ENCODE data around the gene SP140L. TPM values are rescaled to one million over a fixed set of nuclear protein-coding genes. Genes with fewer than 3 reads are reported as not detected.
"Not testable (repeated sequence)": the region's sequence is repeated elsewhere in the genome, so short reads cannot be mapped to it uniquely, and the experiment has no call there.

SP140L gene
- total RNA-seq, 2 donors from 2014 or later, result 6.7 to 9.9 TPM

DNA sequence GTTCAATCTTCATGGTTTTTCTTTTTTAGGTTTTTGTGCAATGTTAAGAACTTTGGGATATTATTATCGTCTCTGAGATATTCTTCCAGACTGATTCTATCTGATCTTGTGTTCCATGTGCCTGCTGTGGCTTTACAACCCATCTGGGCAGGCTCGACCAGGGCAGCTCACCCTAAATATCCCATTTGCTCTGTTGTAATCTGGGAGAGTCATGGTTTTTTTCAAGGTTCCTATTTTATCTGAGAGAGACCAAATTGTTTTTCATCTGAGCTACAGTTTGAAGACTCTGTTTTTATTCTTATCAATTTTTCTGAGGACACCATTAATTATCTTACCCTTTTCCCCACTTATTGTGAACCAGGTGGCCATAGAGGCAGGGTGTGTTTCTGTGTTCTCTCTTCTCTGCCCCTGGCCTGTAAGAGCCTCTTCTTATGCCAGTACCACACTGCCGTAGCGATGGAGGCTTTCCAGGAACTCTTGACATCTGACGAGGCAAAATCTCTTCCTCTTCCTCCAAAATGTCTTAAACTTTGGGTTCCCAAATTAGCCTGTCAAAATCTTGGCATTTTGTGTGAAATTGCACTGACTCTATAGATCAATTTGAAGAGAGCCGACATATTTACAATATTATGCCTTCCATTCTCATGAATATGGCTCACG, 3.1 kb downstream of the SP140L start:
- DNase-seq (no peak), ATAC-seq (no peak)
- Histone ChIP-seq H3K36me3 (replicated peaks in 1 of 2; ENCODE audit: insufficient read depth in 1 of 2, low read depth in 2 of 2) (peaks cover 0 to 2% of the 10 kb centered on the region in 2 donors), H3K4me3 (no peak overlapping the region), H3K9me3 (no peaks in the 10 kb centered on the region), H3K27ac (no peak overlapping the region), H3K27me3 (no peaks in the 10 kb centered on the region), H3K4me1 (peaks cover 15% of the 10 kb centered on the region)
- intact Hi-C loops (cut with DNase I), result no loop called here
- TF ChIP-seq POLR2A (IDR thresholded peaks at IDR 0.05), result no peak
- TF ChIP-seq, protein P1, sequence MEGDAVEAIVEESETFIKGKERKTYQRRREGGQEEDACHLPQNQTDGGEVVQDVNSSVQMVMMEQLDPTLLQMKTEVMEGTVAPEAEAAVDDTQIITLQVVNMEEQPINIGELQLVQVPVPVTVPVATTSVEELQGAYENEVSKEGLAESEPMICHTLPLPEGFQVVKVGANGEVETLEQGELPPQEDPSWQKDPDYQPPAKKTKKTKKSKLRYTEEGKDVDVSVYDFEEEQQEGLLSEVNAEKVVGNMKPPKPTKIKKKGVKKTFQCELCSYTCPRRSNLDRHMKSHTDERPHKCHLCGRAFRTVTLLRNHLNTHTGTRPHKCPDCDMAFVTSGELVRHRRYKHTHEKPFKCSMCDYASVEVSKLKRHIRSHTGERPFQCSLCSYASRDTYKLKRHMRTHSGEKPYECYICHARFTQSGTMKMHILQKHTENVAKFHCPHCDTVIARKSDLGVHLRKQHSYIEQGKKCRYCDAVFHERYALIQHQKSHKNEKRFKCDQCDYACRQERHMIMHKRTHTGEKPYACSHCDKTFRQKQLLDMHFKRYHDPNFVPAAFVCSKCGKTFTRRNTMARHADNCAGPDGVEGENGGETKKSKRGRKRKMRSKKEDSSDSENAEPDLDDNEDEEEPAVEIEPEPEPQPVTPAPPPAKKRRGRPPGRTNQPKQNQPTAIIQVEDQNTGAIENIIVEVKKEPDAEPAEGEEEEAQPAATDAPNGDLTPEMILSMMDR (IDR thresholded peaks at IDR 0.05), result no peak
- 81 to 88% methylated on average over 7 of the region's 7 CpGs for WGBS, 2 donors

DNA sequence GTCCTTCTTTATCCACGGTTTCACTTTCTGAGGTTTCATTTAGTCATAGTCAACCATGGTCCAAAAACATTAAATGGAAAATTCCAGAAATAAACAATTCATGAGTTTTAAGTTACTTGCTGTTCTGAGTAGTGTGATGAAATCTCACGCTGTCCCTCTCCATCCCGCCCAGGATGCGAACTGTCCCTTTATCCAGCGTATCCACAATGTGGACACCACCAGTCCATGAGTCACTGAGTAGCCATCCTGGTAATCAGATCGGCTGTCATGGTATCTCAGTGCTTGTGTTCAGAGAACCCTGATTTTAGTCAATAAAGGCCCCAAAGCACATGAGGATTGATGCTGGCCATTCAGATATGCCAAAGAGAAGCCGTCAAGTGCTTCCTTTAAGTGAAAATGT, 3.7 kb downstream of the SP140L start:
- WGBS, 2 donors, result 87 to 94% methylated on average over 7 of the region's 7 CpGs

DNA sequence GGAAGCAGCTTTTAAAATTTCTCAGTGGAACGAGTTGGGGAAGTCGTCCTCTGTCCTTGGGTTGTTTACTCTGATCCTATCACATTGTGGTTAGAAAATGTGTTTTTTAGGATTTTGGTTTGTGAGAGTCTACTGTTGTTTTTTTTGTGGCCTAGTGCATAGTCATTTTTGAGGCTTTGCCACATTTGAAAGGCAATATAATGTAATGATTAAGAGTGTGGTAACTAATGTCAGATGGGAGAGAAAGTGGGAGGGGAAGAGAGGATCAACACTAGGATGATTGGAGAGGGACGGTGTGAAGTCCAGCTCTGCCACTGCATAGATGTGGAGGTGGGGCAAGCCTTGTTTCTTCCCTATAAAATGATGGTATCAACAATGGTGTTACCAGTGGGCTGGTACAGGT, 8.5 kb downstream of the SP140L start:
- H3K27me3 ChIP-seq, result no peaks in the 10 kb centered on the region
- H3K27ac ChIP-seq, result no peak overlapping the region
- H3K4me1 ChIP-seq, result no peaks in the 10 kb centered on the region
- ATAC-seq, result no peak
- no peaks in the 10 kb centered on the region for H3K9me3 ChIP-seq
- no peak overlapping the region for H3K4me3 ChIP-seq
- WGBS, 2 donors, result 34 to 43% methylated on average over 3 of the region's 3 CpGs
- DNase-seq, result no peak
- peaks cover 0 to 2% of the 10 kb centered on the region in 2 donors for H3K36me3 ChIP-seq (replicated peaks in 1 of 2; ENCODE audit: insufficient read depth in 1 of 2, low read depth in 2 of 2)
- no peak for TF ChIP-seq POLR2A (IDR thresholded peaks at IDR 0.05)
- intact Hi-C loops (cut with DNase I), result no loop called here

More for the DNA sequence above, 3.7 kb downstream of the SP140L start:
- peaks cover 0 to 2% of the 10 kb centered on the region in 2 donors for H3K36me3 ChIP-seq (replicated peaks in 1 of 2; ENCODE audit: insufficient read depth in 1 of 2, low read depth in 2 of 2)
- H3K27me3 ChIP-seq, result no peaks in the 10 kb centered on the region
- H3K4me1 ChIP-seq, result peaks cover 15% of the 10 kb centered on the region
- ATAC-seq (no peak), DNase-seq (no peak)
- intact Hi-C loops (cut with DNase I), result no loop called here
- no peaks in the 10 kb centered on the region for H3K9me3 ChIP-seq
- no peak for TF ChIP-seq POLR2A (IDR thresholded peaks at IDR 0.05)
- TF ChIP-seq, protein P1 (IDR thresholded peaks at IDR 0.05), result no peak
- H3K4me3 ChIP-seq, result no peak overlapping the region
- H3K27ac ChIP-seq, result no peak overlapping the region

DNA sequence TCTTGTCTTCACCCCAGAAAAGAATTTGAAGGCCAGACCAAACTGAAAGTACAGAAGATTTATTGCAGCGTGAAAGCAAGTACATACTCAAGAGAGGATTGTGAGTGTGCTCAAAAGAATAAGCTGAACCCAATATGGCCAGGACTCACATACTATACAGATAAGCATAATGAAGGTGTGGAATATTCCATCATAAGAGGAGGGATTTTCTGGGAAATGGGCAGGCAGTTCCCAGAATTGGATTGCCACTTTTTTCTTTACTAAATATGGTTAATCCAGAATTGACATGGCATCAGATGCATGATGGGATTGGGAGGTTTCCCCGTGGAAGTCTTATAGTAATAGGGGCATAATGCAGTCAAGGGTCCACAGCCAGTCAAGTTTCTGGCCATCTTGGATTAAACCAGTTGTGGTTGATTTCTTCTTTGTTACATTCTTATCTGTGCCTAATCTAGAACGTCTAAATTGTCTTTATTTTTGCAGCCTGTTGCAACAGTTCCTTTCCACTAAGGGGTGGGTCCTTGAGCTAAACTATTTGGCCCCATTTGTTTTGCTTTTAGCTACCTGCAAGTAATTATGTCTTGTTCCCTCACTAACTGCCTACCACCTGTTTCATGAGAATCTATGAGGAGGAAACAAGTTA, 9.0 kb downstream of the SP140L start:
- H3K27me3 ChIP-seq, result no peaks in the 10 kb centered on the region
- TF ChIP-seq, protein P1 (IDR thresholded peaks at IDR 0.05), result no peak
- TF ChIP-seq POLR2A (IDR thresholded peaks at IDR 0.05), result no peak
- H3K4me3 ChIP-seq, result no peak overlapping the region
- 69 to 70% methylated on average over 3 of the region's 3 CpGs for WGBS, 2 donors
- ATAC-seq (no peak), DNase-seq (no peak)
- no peaks in the 10 kb centered on the region for H3K9me3 ChIP-seq
- no peak overlapping the region for H3K27ac ChIP-seq
- H3K36me3 ChIP-seq (replicated peaks in 1 of 2; ENCODE audit: insufficient read depth in 1 of 2, low read depth in 2 of 2), result peaks cover 0 to 2% of the 10 kb centered on the region in 2 donors
- intact Hi-C loops (cut with DNase I), result no loop called here
- no peaks in the 10 kb centered on the region for H3K4me1 ChIP-seq

DNA sequence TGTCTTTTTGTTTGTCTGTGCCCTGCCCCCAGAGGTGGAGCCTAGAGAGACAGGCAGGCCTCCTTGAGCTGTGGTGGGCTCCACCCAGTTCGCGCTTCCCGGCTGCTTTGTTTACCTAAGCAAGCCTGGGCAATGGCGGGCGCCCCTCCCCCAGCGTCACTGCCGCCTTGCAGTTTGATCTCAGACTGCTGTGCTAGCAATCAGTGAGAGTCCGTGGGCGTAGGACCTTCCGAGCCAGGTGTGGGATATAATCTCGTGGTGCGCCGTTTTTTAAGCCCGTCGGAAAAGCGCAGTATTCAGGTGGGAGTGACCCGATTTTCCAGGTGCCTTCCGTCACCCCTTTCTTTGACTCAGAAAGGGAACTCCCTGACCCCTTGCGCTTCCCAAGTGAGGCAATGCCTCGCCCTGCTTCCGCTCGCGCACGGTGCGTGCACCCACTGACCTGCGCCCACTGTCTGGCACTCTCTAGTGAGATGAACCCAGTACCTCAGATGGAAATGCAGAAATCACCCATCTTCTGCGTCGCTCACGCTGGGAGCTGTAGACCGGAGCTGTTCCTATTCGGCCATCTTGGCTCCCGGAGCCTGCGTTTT, 15.0 kb downstream of the SP140L start:
- H3K27ac ChIP-seq; intact Hi-C loops (cut with DNase I); H3K4me3 ChIP-seq; ATAC-seq; H3K9me3 ChIP-seq; DNase-seq; H3K27me3 ChIP-seq; H3K4me1 ChIP-seq; H3K36me3 ChIP-seq (replicated peaks in 1 of 2; ENCODE audit: insufficient read depth in 1 of 2, low read depth in 2 of 2): not testable (repeated sequence)
- WGBS, 2 donors, result 91 to 92% methylated on average over 27 to 33 of the region's 33 CpGs

DNA sequence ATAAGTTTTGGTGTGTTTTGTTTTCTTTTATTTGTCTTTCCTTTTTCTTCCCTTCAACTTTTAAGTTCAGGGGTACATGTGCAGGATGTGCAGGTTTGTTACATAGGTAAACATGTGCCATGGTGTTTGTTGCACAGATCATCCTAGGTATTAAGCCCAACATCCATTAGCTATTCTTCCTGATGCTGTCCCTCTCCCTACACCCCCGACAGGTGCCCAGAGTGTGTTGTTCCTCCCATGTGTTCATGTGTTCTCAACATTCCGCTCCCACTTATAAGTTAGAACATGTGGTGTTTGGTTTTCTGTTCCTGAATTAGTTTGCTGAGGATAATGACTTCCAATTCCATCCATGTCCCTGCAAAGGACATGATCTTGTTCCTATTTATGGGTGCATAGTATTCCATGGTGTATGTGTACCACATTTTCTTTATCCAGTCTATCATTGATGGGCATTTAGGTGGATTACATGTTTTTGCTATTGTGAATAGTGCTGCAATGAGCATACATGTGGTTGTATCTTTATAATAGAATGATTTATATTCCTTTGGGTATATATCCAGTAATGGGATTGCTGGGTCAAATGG, 16.1 kb downstream of the SP140L start:
- H3K27me3 ChIP-seq; intact Hi-C loops (cut with DNase I); H3K27ac ChIP-seq; H3K4me1 ChIP-seq; H3K9me3 ChIP-seq; H3K36me3 ChIP-seq (replicated peaks in 1 of 2; ENCODE audit: insufficient read depth in 1 of 2, low read depth in 2 of 2); DNase-seq; ATAC-seq; H3K4me3 ChIP-seq: not testable (repeated sequence)
- 91 to 92% methylated on average over 2 of the region's 2 CpGs for WGBS, 2 donors
